SJSA1 (cell line): ENCODE data around the gene ARHGAP44. TPM values are rescaled to one million over a fixed set of nuclear protein-coding genes. Genes with fewer than 3 reads are reported as not detected.

Experiments used
- DNase-seq, 2 experiments: peaks; one replicate each; pipeline ENCODE4 v3.0.0-alpha.2; 2015 to 2020; ENCODE audit warnings: low spot score in 2 of 2, low read depth in 1 of 2
- H3K27ac ChIP-seq: fragments of 250-450 bp; sonication (Bioruptor Pico); 2 replicates; pipeline ENCODE4 v1.5.1; 2020; ENCODE audit warnings: mild to moderate bottlenecking, moderate library complexity
- H3K27me3 ChIP-seq: fragments of 250-450 bp; sonication (Bioruptor Pico); replicated peaks from 2 replicates; pipeline ENCODE4 v1.5.1; 2020; ENCODE audit warnings: mild to moderate bottlenecking, moderate library complexity
- H3K36me3 ChIP-seq: fragments of 250-450 bp; sonication (Bioruptor Pico); 2 replicates; pipeline ENCODE4 v1.5.1; 2020; ENCODE audit warnings: mild to moderate bottlenecking
- H3K4me1 ChIP-seq: fragments of 250-450 bp; sonication (Bioruptor Pico); replicated peaks from 2 replicates; pipeline ENCODE4 v1.6.1; 2021; ENCODE audit warnings: mild to moderate bottlenecking
- H3K4me3 ChIP-seq: fragments of 250-450 bp; sonication (Bioruptor Pico); 2 replicates; pipeline ENCODE4 v1.5.1; 2020; ENCODE audit warnings: mild to moderate bottlenecking
- H3K9me3 ChIP-seq: fragments of 250-450 bp; sonication (Bioruptor Pico); replicated peaks from 2 replicates; pipeline ENCODE4 v1.5.1; 2020; ENCODE audit warnings: mild to moderate bottlenecking
- total RNA-seq: library from RNA; depleted of rRNA; stranded (reverse); fragments of >200 nt; shearing (Covaris generic); gene quantifications from 2 replicates; pipeline ENCODE4 v1.2.3, GENCODE V29; 2014

ARHGAP44 gene
- total RNA-seq, 1 experiment from 2014 or later: 0.58 TPM

DNA sequence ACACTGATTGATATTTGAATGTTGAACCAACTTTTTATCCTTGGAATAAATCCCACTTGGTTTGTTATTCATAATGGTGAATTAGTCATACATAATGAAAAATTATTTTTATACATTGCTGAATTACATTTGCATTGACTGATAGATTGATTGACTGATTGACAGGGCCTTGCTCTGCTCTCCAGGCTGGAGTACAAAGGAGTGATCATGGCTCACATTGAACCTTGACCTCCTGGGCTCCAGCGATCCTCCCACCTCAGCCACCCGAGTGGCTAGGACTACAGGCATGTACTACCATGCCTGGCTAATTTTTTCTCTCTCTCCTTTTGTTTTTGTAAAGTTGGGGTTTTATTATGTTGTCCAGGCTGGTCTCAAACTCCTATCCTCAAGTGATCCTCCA is 97.8 kb downstream of the ARHGAP44 start:
- Histone ChIP-seq H3K9me3 (no peaks in the 10 kb centered on the region), H3K4me3 (no peak overlapping the region), H3K27ac (no peak overlapping the region), H3K27me3 (no peaks in the 10 kb centered on the region), H3K36me3 (no peaks in the 10 kb centered on the region), H3K4me1 (no peaks in the 10 kb centered on the region)
- no peak for DNase-seq

DNA sequence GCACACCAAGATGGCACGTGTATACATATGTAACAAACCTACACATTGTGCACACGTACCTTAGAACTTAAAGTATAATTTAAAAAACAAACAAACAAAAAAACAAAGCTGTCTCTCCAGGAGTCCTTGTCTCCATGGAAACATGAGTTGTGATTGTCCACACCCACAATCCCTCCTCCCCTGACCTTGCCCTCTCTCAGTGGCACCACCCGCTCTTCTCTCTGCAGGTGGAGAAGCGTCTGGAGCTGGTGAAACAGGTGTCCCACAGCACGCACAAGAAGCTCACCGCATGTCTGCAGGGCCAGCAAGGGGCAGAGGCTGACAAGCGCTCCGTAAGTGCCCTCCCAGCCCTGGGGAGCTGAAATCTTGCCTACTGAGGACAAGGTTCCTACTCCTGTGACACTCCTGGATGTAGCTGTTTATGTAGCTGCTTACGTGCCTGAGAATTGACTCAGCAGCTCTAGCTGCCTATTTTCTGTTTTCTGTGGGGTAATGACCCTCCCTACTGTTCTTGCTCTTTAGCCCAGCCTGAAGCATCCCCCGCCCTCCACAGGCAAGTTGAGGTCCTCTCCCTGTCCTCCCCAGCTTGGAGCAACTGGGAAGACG is 107.0 kb downstream of the ARHGAP44 start:
- Histone ChIP-seq H3K27me3 (no peaks in the 10 kb centered on the region), H3K4me3 (no peak overlapping the region), H3K4me1 (no peaks in the 10 kb centered on the region), H3K36me3 (no peaks in the 10 kb centered on the region), H3K9me3 (no peaks in the 10 kb centered on the region), H3K27ac (no peak overlapping the region)
- no peak for DNase-seq

DNA sequence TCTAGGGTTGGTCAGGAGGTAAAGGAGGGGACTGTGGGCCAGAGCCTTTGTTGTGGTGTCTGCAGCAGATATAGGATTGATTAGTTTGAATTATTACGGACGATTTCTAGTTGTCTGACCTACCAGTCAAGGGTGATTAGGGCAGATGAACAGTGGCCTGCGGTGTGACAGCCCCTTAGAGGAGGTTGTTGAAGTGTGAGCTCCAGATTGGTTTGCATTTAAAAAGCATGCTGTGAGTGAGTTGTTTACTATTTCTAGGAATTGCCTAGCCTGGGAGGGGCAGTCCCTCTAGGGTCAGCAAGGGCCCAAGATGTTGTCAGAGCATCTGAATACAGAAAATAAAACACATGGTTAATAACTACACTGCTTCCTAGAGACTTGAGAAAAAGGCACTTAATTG is 108.8 kb downstream of the ARHGAP44 start:
- Histone ChIP-seq H3K36me3 (no peaks in the 10 kb centered on the region), H3K27me3 (no peaks in the 10 kb centered on the region), H3K4me1 (no peaks in the 10 kb centered on the region), H3K9me3 (no peaks in the 10 kb centered on the region), H3K27ac (no peak overlapping the region), H3K4me3 (no peak overlapping the region)
- DNase-seq: no peak

GRCh38 chr17:12899604-12900003 is 110.3 kb downstream of the ARHGAP44 start:
- H3K9me3 ChIP-seq: no peaks in the 10 kb centered on the region
- no peaks in the 10 kb centered on the region for H3K4me1 ChIP-seq
- no peaks in the 10 kb centered on the region for H3K27me3 ChIP-seq
- DNase-seq: no peak
- no peak overlapping the region for H3K27ac ChIP-seq
- H3K4me3 ChIP-seq: no peak overlapping the region
- H3K36me3 ChIP-seq: no peaks in the 10 kb centered on the region

DNA sequence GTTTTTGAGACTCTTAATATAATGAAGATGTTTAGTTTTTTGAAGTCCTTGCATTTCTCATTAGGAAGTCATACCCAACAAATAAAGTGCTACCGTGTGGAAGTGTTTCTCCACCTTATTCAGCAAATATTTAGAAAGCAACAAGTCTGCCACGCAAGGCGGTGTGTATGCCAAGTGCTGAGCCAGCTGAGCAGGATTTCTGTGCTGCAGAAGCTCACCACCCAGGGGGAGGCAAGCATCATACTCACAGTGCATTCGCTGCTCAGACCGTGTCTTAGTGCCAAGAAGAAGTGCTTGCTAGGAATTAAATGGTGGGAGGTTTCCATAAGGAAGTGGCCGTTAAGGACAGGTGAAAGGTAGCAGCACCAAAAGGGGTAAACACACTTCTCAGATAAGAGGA is 111.2 kb downstream of the ARHGAP44 start:
- no peak for DNase-seq
- Histone ChIP-seq H3K4me3 (no peak overlapping the region), H3K27me3 (no peaks in the 10 kb centered on the region), H3K36me3 (no peaks in the 10 kb centered on the region), H3K27ac (no peak overlapping the region), H3K4me1 (no peaks in the 10 kb centered on the region), H3K9me3 (no peaks in the 10 kb centered on the region)

- DNase-seq: no peak
- Histone ChIP-seq H3K36me3 (no peaks in the 10 kb centered on the region), H3K4me1 (no peaks in the 10 kb centered on the region), H3K27ac (no peak overlapping the region), H3K27me3 (no peaks in the 10 kb centered on the region), H3K9me3 (no peaks in the 10 kb centered on the region), H3K4me3 (no peak overlapping the region)
Measured at GRCh38 chr17:12902046-12902445, 112.7 kb downstream of the ARHGAP44 start.

DNA sequence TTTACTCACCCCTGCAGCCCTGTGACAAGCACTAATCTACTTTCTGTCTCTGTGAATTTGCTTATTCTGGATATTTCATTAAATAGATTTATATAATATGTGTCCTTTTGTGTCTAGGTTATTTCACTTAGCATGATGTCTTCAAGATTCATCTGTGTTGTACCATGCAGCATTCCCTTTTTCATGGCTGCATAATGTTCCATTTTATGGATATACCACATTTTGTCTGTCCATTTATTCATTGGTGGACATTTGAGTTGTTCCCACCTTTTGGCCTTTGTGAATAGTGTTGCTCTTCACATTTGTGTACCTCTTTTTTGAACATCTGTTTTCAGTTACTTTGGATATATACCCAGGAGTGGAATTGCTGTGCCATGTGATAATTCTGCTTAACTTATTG is 118.2 kb downstream of the ARHGAP44 start:
- Histone ChIP-seq H3K4me1 (no peaks in the 10 kb centered on the region), H3K36me3 (no peaks in the 10 kb centered on the region), H3K27ac (no peak overlapping the region), H3K27me3 (peaks cover 2% of the 10 kb centered on the region; the same call in 1 of the 2 replicates), H3K9me3 (no peaks in the 10 kb centered on the region), H3K4me3 (no peak overlapping the region)
- DNase-seq: no peak

GRCh38 chr17:12909046-12909445 is 119.7 kb downstream of the ARHGAP44 start:
- Histone ChIP-seq H3K9me3 (no peaks in the 10 kb centered on the region), H3K27me3 (peaks cover 2% of the 10 kb centered on the region; the same call in 1 of the 2 replicates), H3K27ac (no peak overlapping the region), H3K4me3 (no peak overlapping the region), H3K4me1 (no peaks in the 10 kb centered on the region), H3K36me3 (no peaks in the 10 kb centered on the region)
- DNase-seq: no peak

GRCh38 chr17:12909511-12909910 is 120.2 kb downstream of the ARHGAP44 start:
- peaks cover 2% of the 10 kb centered on the region; the same call in 1 of the 2 replicates for H3K27me3 ChIP-seq
- no peak for DNase-seq
- no peak overlapping the region for H3K27ac ChIP-seq

DNA sequence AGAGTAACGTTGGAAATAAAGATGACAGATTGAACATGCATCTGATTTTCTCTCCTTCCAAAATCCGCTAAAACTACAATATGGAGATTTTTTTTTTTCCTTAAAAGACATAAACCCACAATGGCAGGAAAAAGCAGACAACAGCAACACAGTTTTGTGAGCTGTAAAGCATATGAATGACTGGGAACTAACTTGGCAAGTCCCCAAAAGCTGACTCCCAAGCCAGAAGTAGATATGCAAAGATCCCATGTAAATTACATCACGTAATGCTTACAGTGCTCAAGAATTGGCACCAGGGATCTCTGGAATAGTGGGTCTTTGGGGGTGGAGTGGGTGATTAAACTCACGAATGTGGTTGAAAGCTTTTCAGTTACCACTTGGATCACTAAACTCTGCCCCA is 121.9 kb downstream of the ARHGAP44 start:
- Histone ChIP-seq H3K9me3 (no peaks in the 10 kb centered on the region), H3K36me3 (no peaks in the 10 kb centered on the region), H3K4me3 (no peak overlapping the region), H3K27me3 (peaks cover 2% of the 10 kb centered on the region; the same call in 1 of the 2 replicates), H3K4me1 (no peaks in the 10 kb centered on the region), H3K27ac (no peak overlapping the region)
- DNase-seq: no peak

More at GRCh38 chr17:12909511-12909910, 120.2 kb downstream of the ARHGAP44 start:
- H3K36me3 ChIP-seq: no peaks in the 10 kb centered on the region
- H3K9me3 ChIP-seq: no peaks in the 10 kb centered on the region
- H3K4me1 ChIP-seq: no peaks in the 10 kb centered on the region
- H3K4me3 ChIP-seq: no peak overlapping the region

DNA sequence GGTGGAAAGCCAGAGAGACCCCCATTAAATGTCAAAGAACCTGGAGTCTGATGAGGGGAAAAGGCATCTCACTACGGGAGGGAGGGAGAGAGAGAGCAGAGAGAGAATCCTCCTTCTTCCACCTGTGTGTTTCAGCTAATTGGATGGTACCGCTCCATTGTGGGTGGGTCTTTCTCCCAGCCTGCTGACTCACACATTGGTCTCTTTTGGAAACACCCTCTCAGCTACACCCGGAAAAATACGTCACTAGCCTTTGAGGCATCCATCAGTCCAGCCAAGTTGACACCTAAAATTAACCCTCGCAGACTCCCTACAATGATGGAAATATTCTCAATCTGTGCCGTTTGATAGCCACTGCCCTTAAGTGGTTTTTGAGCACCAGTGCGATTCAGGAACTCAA is 128.1 kb downstream of the ARHGAP44 start:
- no peak overlapping the region for H3K4me3 ChIP-seq
- 0 out of 2 replicates have a peak, but pooled peaks cover under 1% of the 10 kb centered on the region for H3K27me3 ChIP-seq
- H3K36me3 ChIP-seq: no peaks in the 10 kb centered on the region
- DNase-seq: no peak
- no peak overlapping the region for H3K27ac ChIP-seq
- H3K4me1 ChIP-seq: no peaks in the 10 kb centered on the region
- no peaks in the 10 kb centered on the region for H3K9me3 ChIP-seq

GRCh38 chr17:12918142-12918541 is 128.8 kb downstream of the ARHGAP44 start:
- H3K27me3 ChIP-seq: no peaks in the 10 kb centered on the region
- no peak overlapping the region for H3K27ac ChIP-seq
- DNase-seq: no peak
- no peaks in the 10 kb centered on the region for H3K9me3 ChIP-seq
- H3K4me1 ChIP-seq: no peaks in the 10 kb centered on the region
- no peaks in the 10 kb centered on the region for H3K36me3 ChIP-seq
- no peak overlapping the region for H3K4me3 ChIP-seq

DNA sequence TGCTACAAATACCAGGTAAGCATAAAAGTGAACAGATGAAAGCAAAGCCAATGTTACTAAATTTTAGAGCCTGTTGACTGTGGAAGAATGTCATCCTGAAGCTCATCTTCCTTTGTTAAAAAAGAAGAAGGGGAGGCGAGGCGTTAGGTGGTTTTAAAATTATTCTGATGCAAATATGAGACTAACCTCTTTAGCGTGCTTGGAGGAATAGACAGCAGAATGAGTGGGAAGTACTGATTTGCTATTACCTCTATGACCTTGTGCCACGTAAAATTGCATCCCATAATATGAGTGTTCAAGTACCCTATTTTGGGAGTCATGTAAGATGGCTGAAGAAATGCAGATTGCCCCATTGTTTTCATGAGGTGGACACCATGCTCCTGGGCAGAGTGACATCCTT is 132.8 kb downstream of the ARHGAP44 start:
- no peak overlapping the region for H3K27ac ChIP-seq
- no peaks in the 10 kb centered on the region for H3K9me3 ChIP-seq
- no peak overlapping the region for H3K4me3 ChIP-seq
- no peaks in the 10 kb centered on the region for H3K36me3 ChIP-seq
- H3K27me3 ChIP-seq: no peaks in the 10 kb centered on the region
- DNase-seq: no peak
- no peaks in the 10 kb centered on the region for H3K4me1 ChIP-seq

GRCh38 chr17:12924614-12925013 is 135.3 kb downstream of the ARHGAP44 start:
- H3K27me3 ChIP-seq: no peaks in the 10 kb centered on the region
- H3K4me3 ChIP-seq: no peak overlapping the region
- no peaks in the 10 kb centered on the region for H3K36me3 ChIP-seq
- H3K27ac ChIP-seq: no peak overlapping the region
- no peaks in the 10 kb centered on the region for H3K4me1 ChIP-seq
- no peak for DNase-seq
- H3K9me3 ChIP-seq: no peaks in the 10 kb centered on the region

DNA sequence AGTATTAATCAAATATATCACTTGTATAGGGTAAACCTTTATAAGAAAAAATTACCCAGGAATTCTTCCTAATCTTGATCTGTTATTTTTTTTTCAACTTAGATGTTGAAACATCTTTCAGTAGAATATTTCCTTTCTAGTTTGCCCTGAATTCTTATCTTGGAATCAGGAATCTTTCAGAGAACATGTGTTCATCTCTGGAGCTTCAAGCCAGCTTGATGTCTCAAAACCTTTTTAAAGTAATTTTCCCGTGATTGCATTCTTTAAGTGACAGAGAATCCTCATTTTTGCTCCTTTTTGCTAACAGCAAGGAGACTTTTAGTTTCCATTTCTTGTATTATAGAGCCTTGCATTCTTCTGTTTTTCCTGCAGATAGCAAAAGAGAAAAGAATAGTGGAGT is 137.7 kb downstream of the ARHGAP44 start:
- no peak for DNase-seq
- no peaks in the 10 kb centered on the region for H3K4me1 ChIP-seq
- H3K36me3 ChIP-seq: no peaks in the 10 kb centered on the region
- no peak overlapping the region for H3K27ac ChIP-seq
- H3K27me3 ChIP-seq: no peaks in the 10 kb centered on the region
- no peak overlapping the region for H3K4me3 ChIP-seq
- H3K9me3 ChIP-seq: no peaks in the 10 kb centered on the region
